GM12878 (cell line): ENCODE measurements around the gene PALMD. TPM values are rescaled to one million over a fixed set of nuclear protein-coding genes. Genes with fewer than 3 reads are reported as not detected.

Experiments used
- ATAC-seq: fragments of 200-7000 bp; cut with Tn5 transposase; 3 replicates; pipeline ENCODE4 v1.9.1; 2020; ENCODE audit warnings: mild to moderate bottlenecking, moderate library complexity
- BruUV-seq: library from RNA; stranded (reverse); fragments of 400-500 nt; replicated peaks from 2 replicates; lab custom pipeline; 2021; lab: Mats Ljungman, UMichigan
- CTCF ChIA-PET: fragments of 300-600 bp; sonication (Branson Sonifier 250); formaldehyde crosslinking; extraction: SDS; loops from one replicate; lab custom pipeline; 2021; ENCODE audit warnings: inconsistent platforms; lab: Yijun Ruan, JAX
- POLR2A ChIA-PET: fragments of 350-600 bp; formaldehyde crosslinking; extraction: SDS; loops from one replicate; lab custom pipeline; 2021; ENCODE audit warnings: inconsistent platforms; lab: Charles Lee
- RAD21 ChIA-PET: fragments of 300-600 bp; sonication (Branson Sonifier 250); formaldehyde crosslinking; loops from one replicate; lab custom pipeline; 2023; ENCODE audit warnings: antibody characterized with exemption; ENCODE audit not compliant: unreplicated experiment; lab: Charles Lee
- SMC1A ChIA-PET: fragments of 300-600 bp; sonication (Branson Sonifier 250); formaldehyde crosslinking; loops from one replicate; lab custom pipeline; 2023; ENCODE audit not compliant: unreplicated experiment, uncharacterized antibody; lab: Charles Lee
- DNase-seq: peaks from one replicate; pipeline ENCODE4 v3.0.0-alpha.2; 2011; ENCODE audit warnings: low read depth, low spot score
- FAIRE-seq: peaks from 3 replicates; lab custom pipeline; 2011; peaks lifted over from hg19 to GRCh38; lab: Jason Lieb, UNC
- H2AFZ ChIP-seq: 2 replicates; pipeline ENCODE4 v1.6.0; 2011; ENCODE audit warnings: low read depth, low read length, control low read depth; ENCODE audit not compliant: control insufficient read depth
- H3K27ac ChIP-seq: 2 replicates; pipeline ENCODE4 v1.5.1; 2011; ENCODE audit warnings: control low read depth; ENCODE audit not compliant: control insufficient read depth, insufficient read depth
- H3K27me3 ChIP-seq, 2 experiments: replicated peaks in 1 of 2; 2 replicates each; pipeline versions ENCODE4 v1.6.0 to v1.6.1; 2011; ENCODE audit warnings: low read length in 1 of 2; ENCODE audit not compliant: control insufficient read depth in 2 of 2, insufficient read depth in 2 of 2
- H3K36me3 ChIP-seq, 2 experiments: 2 replicates each; pipeline ENCODE4 v1.5.1; 2011; ENCODE audit warnings: low read length in 1 of 2; ENCODE audit not compliant: control insufficient read depth in 2 of 2, insufficient read depth in 2 of 2
- H3K4me1 ChIP-seq: 2 replicates; pipeline ENCODE4 v1.6.1; 2011; ENCODE audit warnings: mild to moderate bottlenecking, low read length, moderate library complexity, mixed read lengths; ENCODE audit not compliant: control insufficient read depth, insufficient read depth
- H3K4me2 ChIP-seq: 2 replicates; pipeline ENCODE4 v1.6.0; 2011; ENCODE audit warnings: control low read depth; ENCODE audit not compliant: control insufficient read depth, insufficient read depth
- H3K4me3 ChIP-seq: fragments of 200-600 bp; sonication (generic); 2 replicates; pipeline ENCODE4 v1.5.1; 2016
- H3K79me2 ChIP-seq: 2 replicates; pipeline ENCODE4 v1.6.0; 2011; ENCODE audit warnings: low read length; ENCODE audit not compliant: control insufficient read depth, insufficient read depth
- H3K9ac ChIP-seq: 2 replicates; pipeline ENCODE4 v1.8.0; 2011; ENCODE audit warnings: low read length, control low read depth, mixed read lengths; ENCODE audit not compliant: control insufficient read depth, insufficient read depth
- H3K9me3 ChIP-seq: replicated peaks from 3 replicates; pipeline ENCODE4 v1.5.1; 2011; ENCODE audit warnings: mild to moderate bottlenecking, low read length; ENCODE audit not compliant: control insufficient read depth, insufficient read depth
- H4K20me1 ChIP-seq: 2 replicates; pipeline ENCODE4 v1.6.0; 2011; ENCODE audit not compliant: control insufficient read depth, insufficient read depth
- CBFB ChIP-seq: IDR thresholded peaks from 2 replicates; pipeline ENCODE4 v1.6.1; 2016; ENCODE audit warnings: antibody characterized with exemption, low read depth
- CEBPZ ChIP-seq: fragments of 150-350 bp; IDR thresholded peaks from 2 replicates; pipeline ENCODE4 v1.6.1; 2016; ENCODE audit warnings: low read depth, low read length
- E2F4 ChIP-seq: IDR thresholded peaks from 2 replicates; pipeline ENCODE4 v1.6.1; 2012; ENCODE audit warnings: low read depth, low read length, improper control_type of control experiment
- NFYA ChIP-seq: IDR thresholded peaks from 2 replicates; pipeline ENCODE4 v1.6.1; 2011; ENCODE audit warnings: low read depth, mild to moderate bottlenecking, low read length, improper control_type of control experiment, borderline replicate concordance
- RB1 ChIP-seq: fragments of 450-650 bp; formaldehyde crosslinking; IDR thresholded peaks from 2 replicates; pipeline ENCODE4 v1.6.1; 2017; ENCODE audit warnings: mild to moderate bottlenecking, borderline replicate concordance
- RELB ChIP-seq: fragments of 450-650 bp; IDR thresholded peaks from 2 replicates; pipeline ENCODE4 v1.6.1; 2017; ENCODE audit warnings: low read depth, mild to moderate bottlenecking, moderate library complexity
- SIX5 ChIP-seq: IDR thresholded peaks from 2 replicates; pipeline ENCODE4 v1.6.1; 2011; ENCODE audit warnings: mild to moderate bottlenecking, low read depth, low read length, moderate library complexity; ENCODE audit not compliant: severe bottlenecking
- STAT3 ChIP-seq: IDR thresholded peaks from 2 replicates; pipeline ENCODE4 v1.6.1; 2011; ENCODE audit warnings: low read depth, low read length, improper control_type of control experiment
- ZZZ3 ChIP-seq: IDR thresholded peaks from 2 replicates; pipeline ENCODE4 v1.6.1; 2011; ENCODE audit warnings: low read depth; ENCODE audit not compliant: control insufficient read depth, insufficient read length
- WGBS: methylation state at CpG from one replicate; pipeline ENCODE4 v1.1.6; 2016; ENCODE audit warnings: low lambda C conversion rate; ENCODE audit not compliant: insufficient replicate concordance, insufficient coverage; ENCODE audit errors: missing lambda C conversion rate; 5-methylcytosine and 5-hydroxymethylcytosine counted together
- in situ Hi-C: fragments of 300-500 bp; cut with MboI; formaldehyde crosslinking; loops from 9 replicates; pipeline ENCODE4 v1.14.3; 2018; ENCODE audit warnings: mixed read lengths
- intact Hi-C: fragments of 100-400 bp; cut with micrococcal nuclease; formaldehyde crosslinking; loops from one replicate; pipeline ENCODE4 v1.14.2; 2022; ENCODE audit not compliant: unreplicated experiment
- polyA plus RNA-seq, 11 experiments: library from polyadenylated mRNA; depleted of rRNA in 4 of 11; unstranded in 6 of 11; stranded (reverse) in 5 of 11; fragments of >200 nt; fragmentation: Nextera tagmentation in 4 of 11; fragmentation: Illumina TruSeq in 1 of 11; extraction: Ambion mirVana in 4 of 11; extraction: Trizol in 1 of 11; gene quantifications; 1 replicate in 1 of 11; 2 replicates in 10 of 11; pipeline versions ENCODE4 v1.2.1 to v1.2.3, GENCODE V29; 2011 to 2016; ENCODE audit warnings: inconsistent platforms in 2 of 11, missing spikeins in 2 of 11, low read depth in 1 of 11
- total RNA-seq, 4 experiments: library from RNA; depleted of rRNA in 3 of 4; stranded (reverse); fragments of >200 nt in 3 of 4; fragmentation: Illumina TruSeq in 1 of 4; extraction: Trizol in 1 of 4; gene quantifications; 2 replicates each; pipeline versions ENCODE4 v1.2.1 to v1.2.3, GENCODE V29; 2013 to 2021

The PALMD gene
- total and polyA plus RNA-seq, 10 of the 15 experiments (the other 5 are each of a cell fraction or from before 2014, with no cell fraction given) = under 0.01 to 0.09 (median 0.04) TPM; not detected in 4

- TF ChIP-seq CEBPZ (no peak), SIX5 (no peak), NFYA (no peak)
These were observed 67.1 kb downstream of the PALMD start (continued) for GRCh38 chr1:99713006-99713405.

GRCh38 chr1:99717005-99717404 is 71.1 kb downstream of the PALMD start:
- ChIA-PET POLR2A (no interaction called here), CTCF (interaction anchor here (0.7 kb wide), 1 partner anchor 28 kb away, joined by 3 read pairs; no protein-coding TSS in a partner anchor), RAD21 (no interaction called here), SMC1A (interaction anchor here (1.2 to 1.3 kb wide), 2 partner anchors 14 to 29 kb away, joined by 3 to 7 read pairs; no protein-coding TSS in a partner anchor)
- DNase-seq = no peak
- Histone ChIP-seq H3K4me2 (no peak overlapping the region), H3K27ac (no peak overlapping the region), H3K79me2 (no peaks in the 10 kb centered on the region), H3K9ac (no peak overlapping the region), H3K27me3 (no peaks in the 10 kb centered on the region), H3K9me3 (no peaks in the 10 kb centered on the region), H2AFZ (no peak overlapping the region), H3K4me3 (no peak overlapping the region), H4K20me1 (no peaks in the 10 kb centered on the region), H3K4me1 (no peaks in the 10 kb centered on the region), H3K36me3 (peaks cover 2% of the 10 kb centered on the region in 2 experiments; a peak in 2 of 4 replicates)
- WGBS = 100% methylated on average over 1 of the region's 1 CpG
- BruUV-seq = TSS peak; percentile 12
- FAIRE-seq = no peak
- no peak for ATAC-seq
- intact Hi-C loops (no loop called here), in situ Hi-C loops (no loop called here)
- no peak for TF ChIP-seq STAT3
- no peak for TF ChIP-seq ZZZ3
- TF ChIP-seq RELB = no peak
- TF ChIP-seq CBFB = no peak
- no peak for TF ChIP-seq RB1
- TF ChIP-seq E2F4 = no peak
